ENCODE results near the gene MBNL3. TPM values are rescaled to one million over a fixed set of nuclear protein-coding genes. Genes with fewer than 3 reads are reported as not detected.

Gene MBNL3
- total RNA-seq, 1 experiment from 2014 or later = 2.6 TPM

DNA sequence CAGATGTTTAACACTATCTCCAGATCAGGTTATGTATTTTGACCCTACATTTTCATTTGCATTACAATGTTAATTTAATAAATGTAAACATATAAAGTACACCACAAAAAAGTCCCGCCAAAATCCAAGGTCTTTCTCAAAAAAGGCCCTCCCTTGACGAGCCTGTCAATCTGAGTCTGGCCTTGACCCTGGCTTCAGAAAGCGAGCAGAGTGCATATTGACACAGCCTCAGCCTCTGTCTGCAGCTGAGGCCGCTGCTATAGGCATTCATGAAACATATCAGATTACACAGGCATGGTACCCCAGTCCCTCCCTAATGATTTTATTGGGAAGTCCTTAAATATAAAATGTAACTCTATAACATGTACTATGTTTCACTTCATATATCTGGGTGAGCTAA is 6.2 kb downstream of the MBNL3 start:
- no peak overlapping the region for H2AK5ac ChIP-seq (ENCODE audit: insufficient read length, low read length)
- H2BK20ac ChIP-seq (ENCODE audit: low read depth, low read length, poor library complexity, severe bottlenecking) = no peak overlapping the region
- H4K20me1 ChIP-seq (ENCODE audit: control insufficient read depth, insufficient read depth, insufficient read length) = no peaks in the 10 kb centered on the region
- H3K27ac ChIP-seq (ENCODE audit: insufficient read length, low read depth, low read length) = no peak overlapping the region
- no peak overlapping the region for H3K14ac ChIP-seq (ENCODE audit: insufficient read depth, low read length)
- TF ChIP-seq CTCF (conservative IDR thresholded peaks at IDR 0.05) = no peak
- no peak overlapping the region for H3K56ac ChIP-seq (ENCODE audit: insufficient read length, low read depth, low read length)
- Mint-ChIP-seq H3K9me3 (no peaks in the 10 kb centered on the region), H3K27me3 (ENCODE audit: low read depth) (peaks cover 20% of the 10 kb centered on the region), H3K4me1 (peaks cover 49 to 53% of the 10 kb centered on the region in 2 experiments), H3K4me3 (no peak overlapping the region), H3K27ac (no peak overlapping the region), H3K36me3 (ENCODE audit: insufficient read depth in 1 of 3, low read depth in 3 of 3) (no peaks in the 10 kb centered on the region)
- H2BK5ac ChIP-seq (ENCODE audit: insufficient read length, low read length) = no peak overlapping the region
- no peaks in the 10 kb centered on the region for H3K9me3 ChIP-seq (ENCODE audit: control insufficient read depth, low read depth, low read length)
- DNase-seq = no peak
- no peak overlapping the region for H3K18ac ChIP-seq (ENCODE audit: insufficient read length, low read depth, low read length)
- H2BK120ac ChIP-seq (ENCODE audit: low read depth, low read length, poor library complexity, severe bottlenecking) = no peak overlapping the region
- no peak overlapping the region for H3K4ac ChIP-seq (ENCODE audit: low read depth, low read length)
- no peak overlapping the region for H4K5ac ChIP-seq (ENCODE audit: insufficient read length, low read depth, low read length)
- no peak overlapping the region for H4K8ac ChIP-seq (replicated peaks; ENCODE audit: insufficient read length, low read depth, low read length)
- H3K4me1 ChIP-seq (ENCODE audit: insufficient read depth, low read length) = peaks cover 18% of the 10 kb centered on the region; the same call in 1 of the 2 replicates
- no peaks in the 10 kb centered on the region for H3K79me1 ChIP-seq (ENCODE audit: insufficient read depth, low read depth, low read length, poor library complexity, severe bottlenecking)
- no peak overlapping the region for H3K9ac ChIP-seq (ENCODE audit: extremely low read depth, insufficient read length, low read length)
- H3K27me3 ChIP-seq (ENCODE audit: insufficient read depth, low read length) = no peaks in the 10 kb centered on the region
- no peak overlapping the region for H2BK15ac ChIP-seq (ENCODE audit: low read depth, low read length)
- H3K23me2 ChIP-seq (ENCODE audit: insufficient read length, low read depth, low read length, poor library complexity, severe bottlenecking) = no peaks in the 10 kb centered on the region
- WGBS (ENCODE audit: extremely low coverage, insufficient read length, low lambda C conversion rate) = no CpG with 5 or more reads among the region's 4 CpGs
- no peak overlapping the region for H2BK12ac ChIP-seq (ENCODE audit: insufficient read length, low read depth, low read length)
- H3T11ph ChIP-seq (ENCODE audit: low read length) = no peak overlapping the region
- H3K23ac ChIP-seq (ENCODE audit: insufficient read length, low read depth, low read length) = no peak overlapping the region
- no peak overlapping the region for H2AFZ ChIP-seq (ENCODE audit: low read length)
- no peak overlapping the region for H3K4me2 ChIP-seq (ENCODE audit: insufficient read depth, insufficient read length, low read length)
- no peak overlapping the region for H4K91ac ChIP-seq (ENCODE audit: insufficient read length, low read depth, low read length)
- no peaks in the 10 kb centered on the region for H3K79me2 ChIP-seq (ENCODE audit: insufficient read depth, low read length)
